Transverse colon (tissue), 4 donors: ENCODE measurements around the gene SELENOK. TPM values are rescaled to one million over a fixed set of nuclear protein-coding genes. Genes with fewer than 3 reads are reported as not detected.

Experiments used
- DNase-seq: peaks from one replicate; pipeline ENCODE4 v3.0.0-alpha.2; 2019
- H3K27ac ChIP-seq, 4 donors: fragments of 200-600 bp; sonication (generic); 2 replicates each; pipeline ENCODE4 v1.5.1; 2016 to 2018; ENCODE audit warnings: inconsistent platforms in 4 of 4
- H3K27me3 ChIP-seq: fragments of 200-600 bp; sonication (generic); 2 replicates; pipeline ENCODE4 v1.5.1; 2017; ENCODE audit warnings: inconsistent platforms
- H3K36me3 ChIP-seq, 4 donors: fragments of 200-600 bp; sonication (generic); 2 replicates each; pipeline ENCODE4 v1.5.1; 2017 to 2019; ENCODE audit warnings: inconsistent platforms in 4 of 4
- H3K4me1 ChIP-seq, 4 donors: fragments of 200-600 bp; sonication (generic); 2 replicates each; pipeline ENCODE4 v1.5.1; 2017 to 2020; ENCODE audit warnings: inconsistent platforms in 4 of 4
- H3K4me3 ChIP-seq, 4 donors: fragments of 200-600 bp; sonication (generic); 1 replicate in 1 of 4; 2 replicates in 3 of 4; pipeline versions ENCODE4 v1.5.1 to v1.6.1; 2017 to 2019; ENCODE audit warnings: inconsistent platforms in 4 of 4
- H3K9me3 ChIP-seq, 2 donors: fragments of 200-600 bp; sonication (generic); 2 replicates each; pipeline ENCODE4 v1.5.1; 2017 to 2019; ENCODE audit warnings: inconsistent platforms in 2 of 2
- EP300 ChIP-seq: sonication (generic); formaldehyde crosslinking; IDR thresholded peaks from one replicate; pipeline ENCODE4 v1.6.1; 2017; ENCODE audit warnings: antibody characterized with exemption, low read depth
- POLR2A ChIP-seq: fragments of 450-650 bp; IDR thresholded peaks from one replicate; pipeline ENCODE4 v1.6.1; 2016; ENCODE audit warnings: antibody characterized with exemption, mild to moderate bottlenecking, moderate library complexity
- POLR2AphosphoS5 ChIP-seq, 3 donors: sonication (generic); formaldehyde crosslinking; IDR thresholded peaks; one replicate each; pipeline ENCODE4 v1.6.1; 2016; ENCODE audit warnings: antibody characterized with exemption in 3 of 3
- WGBS, 2 donors: methylation state at CpG; one replicate each; pipeline ENCODE4 v1.1.5; 2018; ENCODE audit warnings: low coverage in 1 of 2; 5-methylcytosine and 5-hydroxymethylcytosine counted together
- in situ Hi-C, 4 donors: fragments of 200-750 bp; cut with MboI; loops; one replicate each; pipeline versions ENCODE4 v1.15.0 to v1.15.1; 2017; ENCODE audit warnings: low sequenced_read_pairs in 3 of 4, low pct_ligation_motif_present in 1 of 4, low pct_unique_long_range_greater_than_20kb in 1 of 4
- intact Hi-C: fragments of 100-400 bp; cut with DNase I; formaldehyde crosslinking; loops from one replicate; pipeline ENCODE4 v1.15.1; 2023; ENCODE audit warnings: low total_unique reads
- total RNA-seq, 4 donors: library from RNA; depleted of rRNA; stranded (reverse); fragments of >200 nt; gene quantifications; one replicate each; pipeline ENCODE4 v1.1.0, GENCODE V29; 2016
- TF ChIP-seq, protein P1 (sequence below), 5 experiments: fragments of 200-600 bp in 3 of 5; fragments of 450-650 bp in 2 of 5; sonication (generic) in 3 of 5; IDR thresholded peaks; 1 replicate in 2 of 5; 2 replicates in 3 of 5; pipeline ENCODE4 v1.5.1; 2016 to 2017; ENCODE audit warnings: antibody characterized with exemption in 5 of 5, inconsistent platforms in 3 of 5, mild to moderate bottlenecking in 2 of 5, moderate library complexity in 1 of 5

Gene SELENOK
- total RNA-seq = 10 to 100 TPM; 14.6 to 77.4 (median 35.6) TPM

DNA sequence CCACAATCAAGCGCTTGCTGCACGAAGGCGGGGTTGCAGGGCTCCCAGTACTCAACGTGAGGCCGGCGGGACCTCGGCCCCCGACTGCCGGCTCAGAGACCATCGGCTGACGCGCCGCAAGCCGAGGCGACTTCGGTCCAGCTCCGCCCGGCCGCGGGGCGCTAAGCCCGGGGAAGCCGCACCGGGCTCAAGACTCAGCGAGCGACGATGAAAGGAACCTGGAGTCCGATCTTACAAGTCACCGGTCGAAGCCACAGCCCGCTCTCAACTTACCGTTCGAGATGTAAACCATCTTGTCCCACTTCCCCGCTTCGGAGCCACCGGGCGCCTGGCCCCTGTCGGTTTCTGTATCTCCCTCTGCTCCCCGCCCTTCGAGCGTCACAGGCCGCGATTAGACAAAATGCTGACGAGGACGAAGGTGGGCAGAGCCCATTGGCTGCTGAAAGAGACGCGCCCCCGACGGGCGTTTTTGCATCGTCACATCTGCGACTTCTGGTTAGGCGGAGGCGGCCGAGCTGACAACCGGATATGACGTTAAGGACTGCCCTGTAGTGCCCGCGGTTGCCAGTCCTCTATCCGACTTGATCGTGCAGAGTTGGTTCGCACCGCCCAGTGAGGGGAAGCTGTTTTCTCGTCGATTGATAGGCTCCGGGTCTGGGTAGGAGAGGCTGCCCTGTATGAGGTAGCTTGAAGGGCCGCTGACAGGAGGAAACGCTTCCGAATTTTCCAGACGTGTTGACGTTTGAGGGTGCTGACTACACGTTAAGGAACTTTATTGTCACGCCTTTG is at the start of gene SELENOK:
Gene SELENOK (minus strand): TSS at position 363 of the 789 bp plus-strand sequence.
- no peaks in the 10 kb centered on the region for H3K36me3 ChIP-seq
- peak; percentile 99 for DNase-seq
- H3K4me3 ChIP-seq = peak within 1 kb of the TSS; percentile 67 to 93 (median 85)
- H3K9me3 ChIP-seq = no peaks in the 10 kb centered on the region
- peaks cover 14 to 32% (median 19%) of the 10 kb centered on the region in 4 donors for H3K4me1 ChIP-seq
- no peaks in the 10 kb centered on the region for H3K27me3 ChIP-seq
- WGBS, 2 donors = 0% methylated on average over 52 of the region's 73 CpGs; no CpG with 5 or more reads in 1 of the 2 donors
- H3K27ac ChIP-seq = peak within 1 kb of the TSS; percentile 93 to 98 (median 97)
- in situ Hi-C loops = loop anchor here in 1 of 4 donors (25.0 kb wide), 1 partner anchor 554 kb away; the partner anchor contains the start of gene DCP1A
- peak; percentile 99 for TF ChIP-seq POLR2A
- TF ChIP-seq EP300 = no peak
- TF ChIP-seq, protein P1, sequence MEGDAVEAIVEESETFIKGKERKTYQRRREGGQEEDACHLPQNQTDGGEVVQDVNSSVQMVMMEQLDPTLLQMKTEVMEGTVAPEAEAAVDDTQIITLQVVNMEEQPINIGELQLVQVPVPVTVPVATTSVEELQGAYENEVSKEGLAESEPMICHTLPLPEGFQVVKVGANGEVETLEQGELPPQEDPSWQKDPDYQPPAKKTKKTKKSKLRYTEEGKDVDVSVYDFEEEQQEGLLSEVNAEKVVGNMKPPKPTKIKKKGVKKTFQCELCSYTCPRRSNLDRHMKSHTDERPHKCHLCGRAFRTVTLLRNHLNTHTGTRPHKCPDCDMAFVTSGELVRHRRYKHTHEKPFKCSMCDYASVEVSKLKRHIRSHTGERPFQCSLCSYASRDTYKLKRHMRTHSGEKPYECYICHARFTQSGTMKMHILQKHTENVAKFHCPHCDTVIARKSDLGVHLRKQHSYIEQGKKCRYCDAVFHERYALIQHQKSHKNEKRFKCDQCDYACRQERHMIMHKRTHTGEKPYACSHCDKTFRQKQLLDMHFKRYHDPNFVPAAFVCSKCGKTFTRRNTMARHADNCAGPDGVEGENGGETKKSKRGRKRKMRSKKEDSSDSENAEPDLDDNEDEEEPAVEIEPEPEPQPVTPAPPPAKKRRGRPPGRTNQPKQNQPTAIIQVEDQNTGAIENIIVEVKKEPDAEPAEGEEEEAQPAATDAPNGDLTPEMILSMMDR (IDR thresholded peaks at IDR 0.05) = no peak
- TF ChIP-seq POLR2AphosphoS5 (IDR thresholded peaks at IDR 0.05) = peak; percentile 99
- intact Hi-C loops = no loop called here

DNA sequence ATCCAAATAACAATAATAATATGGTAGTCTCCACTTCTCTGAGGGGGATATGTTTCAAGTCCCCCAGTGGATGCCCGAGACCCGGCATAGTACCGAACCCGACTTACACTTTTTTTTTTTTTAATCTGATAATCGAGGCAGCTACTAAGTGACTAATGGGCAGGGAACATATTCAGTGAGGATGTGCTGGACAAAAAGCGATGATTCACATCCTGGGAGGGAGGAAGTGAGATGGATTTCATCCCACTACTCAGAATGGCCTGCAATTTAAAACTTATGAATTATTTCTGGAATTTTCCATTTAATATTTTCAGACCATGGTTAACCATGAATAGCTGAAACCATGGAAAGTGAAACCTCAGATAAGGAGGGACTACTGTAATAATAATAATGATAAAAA is 49.5 kb upstream of the SELENOK start:
- TF ChIP-seq POLR2AphosphoS5 (IDR thresholded peaks at IDR 0.05) (no peak), EP300 (no peak), POLR2A (no peak)
- TF ChIP-seq, protein P1 (IDR thresholded peaks at IDR 0.05) = no peak
- no peaks in the 10 kb centered on the region for H3K9me3 ChIP-seq
- in situ Hi-C loops (loop anchor here in 1 of 4 donors (25.0 kb wide), 1 partner anchor 421 kb away; no protein-coding TSS in a partner anchor), intact Hi-C loops (no loop called here)
- peaks cover 15% of the 10 kb centered on the region for H3K27me3 ChIP-seq
- H3K36me3 ChIP-seq = no peaks in the 10 kb centered on the region
- no peaks in the 10 kb centered on the region for H3K4me1 ChIP-seq
- 60 to 85% methylated on average over 1 to 6 of the region's 6 CpGs for WGBS, 2 donors
- H3K27ac ChIP-seq = no peak overlapping the region
- no peak overlapping the region for H3K4me3 ChIP-seq
- DNase-seq = no peak

DNA sequence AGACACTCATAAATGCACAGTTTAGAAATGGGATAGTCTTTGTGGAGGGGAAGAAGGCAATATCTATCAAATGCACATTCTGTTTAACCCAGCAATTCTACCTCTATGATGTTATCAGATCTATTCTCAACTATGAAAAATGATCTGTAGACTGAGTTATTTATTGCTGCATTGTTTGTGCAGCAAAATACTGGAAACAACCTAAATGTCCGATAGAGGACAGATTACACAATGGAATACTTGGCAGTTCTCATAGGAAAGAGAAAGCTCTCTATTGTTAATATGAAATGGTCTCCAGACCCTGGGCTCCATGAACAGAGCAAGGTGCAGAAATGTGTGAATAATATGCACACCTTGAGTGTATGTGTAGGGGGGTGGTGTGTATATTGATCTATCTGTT is 49.0 kb upstream of the SELENOK start:
- DNase-seq = no peak
- intact Hi-C loops = no loop called here
- Histone ChIP-seq H3K36me3 (no peaks in the 10 kb centered on the region), H3K27ac (no peak overlapping the region), H3K27me3 (peaks cover 15% of the 10 kb centered on the region), H3K4me1 (no peaks in the 10 kb centered on the region), H3K4me3 (no peak overlapping the region), H3K9me3 (peaks cover 2% of the 10 kb centered on the region in 2 donors)
- in situ Hi-C loops = loop anchor here in 1 of 4 donors (25.0 kb wide), 1 partner anchor 422 kb away; no protein-coding TSS in a partner anchor
- WGBS, 2 donors = 25% methylated on average over 1 of the region's 1 CpG; no CpG with 5 or more reads in 1 of the 2 donors
- TF ChIP-seq POLR2A = no peak
- TF ChIP-seq EP300 = no peak
- TF ChIP-seq POLR2AphosphoS5 (IDR thresholded peaks at IDR 0.05) = no peak
- TF ChIP-seq, protein P1 (IDR thresholded peaks at IDR 0.05) = no peak

DNA sequence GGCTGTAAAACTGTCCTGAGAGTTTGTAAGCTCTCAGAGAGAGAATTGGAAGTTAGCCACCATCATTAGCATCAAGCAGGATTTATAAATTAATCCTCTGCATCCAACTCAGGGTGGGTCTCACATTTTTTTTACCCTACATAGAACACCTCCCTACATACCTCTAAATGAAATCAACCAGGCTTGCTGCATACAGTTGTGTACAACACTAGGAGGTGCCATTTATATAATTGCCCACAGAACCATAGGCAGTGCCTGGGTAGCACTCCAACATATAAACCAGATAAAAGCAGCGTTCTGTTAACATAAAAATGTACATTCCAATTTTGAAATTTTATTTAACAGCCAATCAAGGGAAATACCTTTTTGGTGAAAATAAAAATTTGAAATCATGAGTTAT is 48.2 kb upstream of the SELENOK start:
- peaks cover 8 to 10% of the 10 kb centered on the region in 2 donors for H3K9me3 ChIP-seq
- H3K4me3 ChIP-seq = no peak overlapping the region
- intact Hi-C loops = no loop called here
- DNase-seq = no peak
- H3K27me3 ChIP-seq = peaks cover 15% of the 10 kb centered on the region
- H3K27ac ChIP-seq = no peak overlapping the region
- 44 to 67% methylated on average over 1 of the region's 1 CpG for WGBS, 2 donors
- no peaks in the 10 kb centered on the region for H3K36me3 ChIP-seq
- no peaks in the 10 kb centered on the region for H3K4me1 ChIP-seq
- TF ChIP-seq EP300 = no peak
- TF ChIP-seq POLR2A = no peak
- TF ChIP-seq, protein P1 (IDR thresholded peaks at IDR 0.05) = no peak
- no peak for TF ChIP-seq POLR2AphosphoS5 (IDR thresholded peaks at IDR 0.05)
- in situ Hi-C loops = loop anchor here in 1 of 4 donors (25.0 kb wide), 1 partner anchor 422 kb away; no protein-coding TSS in a partner anchor
